ENCODE measurements around the gene COX6A1.

- TF ChIP-seq, protein P1, sequence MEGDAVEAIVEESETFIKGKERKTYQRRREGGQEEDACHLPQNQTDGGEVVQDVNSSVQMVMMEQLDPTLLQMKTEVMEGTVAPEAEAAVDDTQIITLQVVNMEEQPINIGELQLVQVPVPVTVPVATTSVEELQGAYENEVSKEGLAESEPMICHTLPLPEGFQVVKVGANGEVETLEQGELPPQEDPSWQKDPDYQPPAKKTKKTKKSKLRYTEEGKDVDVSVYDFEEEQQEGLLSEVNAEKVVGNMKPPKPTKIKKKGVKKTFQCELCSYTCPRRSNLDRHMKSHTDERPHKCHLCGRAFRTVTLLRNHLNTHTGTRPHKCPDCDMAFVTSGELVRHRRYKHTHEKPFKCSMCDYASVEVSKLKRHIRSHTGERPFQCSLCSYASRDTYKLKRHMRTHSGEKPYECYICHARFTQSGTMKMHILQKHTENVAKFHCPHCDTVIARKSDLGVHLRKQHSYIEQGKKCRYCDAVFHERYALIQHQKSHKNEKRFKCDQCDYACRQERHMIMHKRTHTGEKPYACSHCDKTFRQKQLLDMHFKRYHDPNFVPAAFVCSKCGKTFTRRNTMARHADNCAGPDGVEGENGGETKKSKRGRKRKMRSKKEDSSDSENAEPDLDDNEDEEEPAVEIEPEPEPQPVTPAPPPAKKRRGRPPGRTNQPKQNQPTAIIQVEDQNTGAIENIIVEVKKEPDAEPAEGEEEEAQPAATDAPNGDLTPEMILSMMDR (conservative IDR thresholded peaks at IDR 0.05; ENCODE audit: low read depth, low read length), result no peak
- TF ChIP-seq EZH2 (IDR thresholded peaks at IDR 0.05; ENCODE audit: borderline replicate concordance, low read depth, low read length, poor library complexity, severe bottlenecking), result no peak
These were observed 39.9 kb upstream of the COX6A1 start for GRCh38 chr12:120397824-120398540.

All from A673 (cell line).